HCT116 (cell line): ENCODE data around the gene VIT. TPM values are rescaled to one million over a fixed set of nuclear protein-coding genes. Genes with fewer than 3 reads are reported as not detected.

ENCODE experiments used
- ATAC-seq: fragments of 200-7000 bp; cut with Tn5 transposase; 2 replicates; pipeline ENCODE4 v1.9.1; 2020; ENCODE audit warnings: mild to moderate bottlenecking, moderate library complexity
- BruUV-seq: library from RNA; stranded (reverse); fragments of 400-500 nt; replicated peaks from 2 replicates; lab custom pipeline; 2021; lab: Mats Ljungman, UMichigan
- CTCF ChIA-PET: fragments of 300-600 bp; sonication (Branson Sonifier 250); formaldehyde crosslinking; loops from one replicate; lab custom pipeline; 2021; ENCODE audit warnings: antibody characterized with exemption; lab: Charles Lee
- POLR2A ChIA-PET: fragments of 300-600, 350-600 bp; sonication (Branson Sonifier 250); formaldehyde crosslinking; loops from one replicate; lab custom pipeline; 2021; ENCODE audit warnings: antibody characterized with exemption; lab: Charles Lee
- RAD21 ChIA-PET, 2 experiments: fragments of 300-600 bp; sonication (Branson Sonifier 250); formaldehyde crosslinking; loops; one replicate each; lab custom pipeline; 2023; ENCODE audit warnings: low total read pairs in 2 of 2; ENCODE audit not compliant: uncharacterized antibody in 2 of 2, unreplicated experiment in 2 of 2, low non-redundant PET in 1 of 2; lab: Charles Lee
- DNase-seq: peaks from one replicate; pipeline ENCODE4 v3.0.0-alpha.2; 2010; ENCODE audit warnings: low read depth, low spot score
- H2AFZ ChIP-seq: fragments of 200-600 bp; shearing (Covaris generic), sonication (generic); 2 replicates; pipeline ENCODE4 v1.6.1; 2017; ENCODE audit warnings: low read depth, mixed run types, mixed read lengths, antibody characterized with exemption, low read length; ENCODE audit not compliant: poor library complexity, severe bottlenecking
- H3K27ac ChIP-seq: 2 replicates; pipeline ENCODE4 v1.5.1; 2012; ENCODE audit warnings: low read depth, low read length
- H3K27me3 ChIP-seq: fragments of 200-600 bp; sonication (generic); 2 replicates; pipeline ENCODE4 v1.6.1; 2016; ENCODE audit warnings: mixed run types, low read length, mixed read lengths; ENCODE audit not compliant: insufficient read depth
- H3K36me3 ChIP-seq, 2 experiments: fragments of 200-500 bp in 1 of 2; fragments of 200-600 bp in 1 of 2; sonication (Bioruptor generic) in 1 of 2; sonication (generic) in 1 of 2; 2 replicates each; pipeline versions ENCODE4 v1.5.1 to v1.6.1; 2014 to 2016; ENCODE audit warnings: low read length in 2 of 2, inconsistent platforms in 1 of 2, mixed read lengths in 1 of 2, mixed run types in 1 of 2; ENCODE audit not compliant: insufficient read depth in 2 of 2, control insufficient read depth in 1 of 2
- H3K4me1 ChIP-seq, 2 experiments: fragments of 200-600 bp in 1 of 2; sonication (generic) in 1 of 2; 2 replicates each; pipeline versions ENCODE4 v1.5.1 to v1.6.1; 2012 to 2017; ENCODE audit warnings: low read length in 2 of 2, inconsistent platforms in 1 of 2, mild to moderate bottlenecking in 1 of 2, mixed read lengths in 1 of 2, mixed run types in 1 of 2, moderate library complexity in 1 of 2; ENCODE audit not compliant: insufficient read depth in 2 of 2, control insufficient read depth in 1 of 2
- H3K4me2 ChIP-seq: fragments of 200-600 bp; sonication (generic); 2 replicates; pipeline ENCODE4 v1.6.1; 2017; ENCODE audit warnings: mixed run types, low read length, mixed read lengths
- H3K4me3 ChIP-seq, 2 experiments: fragments of 200-600 bp in 1 of 2; sonication (generic) in 1 of 2; replicated peaks in 1 of 2; 2 replicates each; pipeline ENCODE4 v1.5.1; 2011 to 2016; ENCODE audit warnings: low read length in 2 of 2, control low read depth in 1 of 2, low read depth in 1 of 2, mild to moderate bottlenecking in 1 of 2, mixed read lengths in 1 of 2, mixed run types in 1 of 2
- H3K79me2 ChIP-seq: fragments of 200-600 bp; sonication (generic); 2 replicates; pipeline ENCODE4 v1.6.1; 2017; ENCODE audit warnings: mild to moderate bottlenecking, mixed run types, low read length, moderate library complexity, mixed read lengths; ENCODE audit not compliant: insufficient read depth
- H3K9ac ChIP-seq: fragments of 200-600 bp; sonication (generic); 2 replicates; pipeline ENCODE4 v1.6.1; 2016; ENCODE audit warnings: low read length, mixed read lengths
- H3K9me2 ChIP-seq: fragments of 200-600 bp; sonication (generic), shearing (Covaris generic); 2 replicates; pipeline ENCODE4 v1.6.1; 2017; ENCODE audit warnings: mixed run types, mild to moderate bottlenecking, moderate library complexity; ENCODE audit not compliant: insufficient read depth
- H3K9me3 ChIP-seq, 2 experiments: fragments of 200-500 bp in 1 of 2; fragments of 200-600 bp in 1 of 2; sonication (Bioruptor generic) in 1 of 2; sonication (generic) in 1 of 2; 2 replicates each; pipeline ENCODE4 v1.6.1; 2014 to 2017; ENCODE audit warnings: low read length in 2 of 2, mixed read lengths in 2 of 2, inconsistent platforms in 1 of 2, low read depth in 1 of 2, mild to moderate bottlenecking in 1 of 2, mixed run types in 1 of 2, moderate library complexity in 1 of 2; ENCODE audit not compliant: control insufficient read depth in 1 of 2, insufficient read depth in 1 of 2
- H4K20me1 ChIP-seq: fragments of 200-600 bp; sonication (generic), shearing (Covaris generic); 2 replicates; pipeline ENCODE4 v1.6.1; 2017; ENCODE audit warnings: mixed run types, mild to moderate bottlenecking, moderate library complexity; ENCODE audit not compliant: insufficient read depth
- CEBPB ChIP-seq: IDR thresholded peaks from 2 replicates; pipeline ENCODE4 v1.6.1; 2012; ENCODE audit warnings: low read depth
- FOSL1 ChIP-seq: IDR thresholded peaks from 2 replicates; pipeline ENCODE4 v1.6.1; 2012; ENCODE audit warnings: low read depth
- JUND ChIP-seq: IDR thresholded peaks from 2 replicates; pipeline ENCODE4 v1.6.1; 2012
- YY1 ChIP-seq: IDR thresholded peaks from 2 replicates; pipeline ENCODE4 v1.6.1; 2011; ENCODE audit warnings: low read length, low read depth, moderate library complexity, mild to moderate bottlenecking; ENCODE audit not compliant: insufficient replicate concordance; ENCODE audit errors: extremely low read depth
- intact Hi-C: fragments of 100-400 bp; cut with micrococcal nuclease; formaldehyde crosslinking; loops from 2 replicates; pipeline ENCODE4 v1.10.0; 2022
- total RNA-seq: library from RNA; stranded (reverse); gene quantifications from one replicate; pipeline ENCODE4 v1.2.1, GENCODE V29; 2021; ENCODE audit not compliant: unreplicated experiment
- TF ChIP-seq, protein P1 (sequence below): IDR thresholded peaks from 2 replicates; pipeline ENCODE4 v1.6.1; 2012; ENCODE audit warnings: low read depth

The VIT gene
- total RNA-seq, 1 experiment from 2014 or later, result not detected

GRCh38 chr2:36834731-36835524 lies 138.4 kb downstream of the VIT start:
- intact Hi-C loops, result no loop called here
- POLR2A ChIA-PET, result no interaction called here

More at GRCh38 chr2:36834731-36835524, 138.4 kb downstream of the VIT start:
- no peaks in the 10 kb centered on the region for H3K27me3 ChIP-seq
- TF ChIP-seq JUND, result no peak
- TF ChIP-seq FOSL1, result no peak
- TF ChIP-seq, protein P1, sequence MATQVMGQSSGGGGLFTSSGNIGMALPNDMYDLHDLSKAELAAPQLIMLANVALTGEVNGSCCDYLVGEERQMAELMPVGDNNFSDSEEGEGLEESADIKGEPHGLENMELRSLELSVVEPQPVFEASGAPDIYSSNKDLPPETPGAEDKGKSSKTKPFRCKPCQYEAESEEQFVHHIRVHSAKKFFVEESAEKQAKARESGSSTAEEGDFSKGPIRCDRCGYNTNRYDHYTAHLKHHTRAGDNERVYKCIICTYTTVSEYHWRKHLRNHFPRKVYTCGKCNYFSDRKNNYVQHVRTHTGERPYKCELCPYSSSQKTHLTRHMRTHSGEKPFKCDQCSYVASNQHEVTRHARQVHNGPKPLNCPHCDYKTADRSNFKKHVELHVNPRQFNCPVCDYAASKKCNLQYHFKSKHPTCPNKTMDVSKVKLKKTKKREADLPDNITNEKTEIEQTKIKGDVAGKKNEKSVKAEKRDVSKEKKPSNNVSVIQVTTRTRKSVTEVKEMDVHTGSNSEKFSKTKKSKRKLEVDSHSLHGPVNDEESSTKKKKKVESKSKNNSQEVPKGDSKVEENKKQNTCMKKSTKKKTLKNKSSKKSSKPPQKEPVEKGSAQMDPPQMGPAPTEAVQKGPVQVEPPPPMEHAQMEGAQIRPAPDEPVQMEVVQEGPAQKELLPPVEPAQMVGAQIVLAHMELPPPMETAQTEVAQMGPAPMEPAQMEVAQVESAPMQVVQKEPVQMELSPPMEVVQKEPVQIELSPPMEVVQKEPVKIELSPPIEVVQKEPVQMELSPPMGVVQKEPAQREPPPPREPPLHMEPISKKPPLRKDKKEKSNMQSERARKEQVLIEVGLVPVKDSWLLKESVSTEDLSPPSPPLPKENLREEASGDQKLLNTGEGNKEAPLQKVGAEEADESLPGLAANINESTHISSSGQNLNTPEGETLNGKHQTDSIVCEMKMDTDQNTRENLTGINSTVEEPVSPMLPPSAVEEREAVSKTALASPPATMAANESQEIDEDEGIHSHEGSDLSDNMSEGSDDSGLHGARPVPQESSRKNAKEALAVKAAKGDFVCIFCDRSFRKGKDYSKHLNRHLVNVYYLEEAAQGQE, result no peak
- TF ChIP-seq YY1, result no peak
- no peak for TF ChIP-seq CEBPB
- no peak overlapping the region for H3K27ac ChIP-seq
- ChIA-PET RAD21 (no interaction called here), CTCF (no interaction called here)
- ATAC-seq (no peak), DNase-seq (no peak)
- no peak overlapping the region for H3K4me3 ChIP-seq
- no TSS peak for BruUV-seq
- no peak overlapping the region for H3K9ac ChIP-seq
- H4K20me1 ChIP-seq, result no peaks in the 10 kb centered on the region
- no peaks in the 10 kb centered on the region for H3K9me2 ChIP-seq
- H3K36me3 ChIP-seq, result no peaks in the 10 kb centered on the region
- no peaks in the 10 kb centered on the region for H3K79me2 ChIP-seq
- no peaks in the 10 kb centered on the region for H3K9me3 ChIP-seq
- no peak overlapping the region for H2AFZ ChIP-seq
- H3K4me1 ChIP-seq, result no peaks in the 10 kb centered on the region
- H3K4me2 ChIP-seq, result no peak overlapping the region
